Right lung (tissue), 10 donors: ENCODE results near the gene TIPRL. TPM values are rescaled to one million over a fixed set of nuclear protein-coding genes. Genes with fewer than 3 reads are reported as not detected.

Experiments
- DNase-seq, 2 donors: peaks; one replicate each; pipeline ENCODE4 v3.0.0-alpha.2; 2013
- long read RNA-seq, 8 donors: transcript quantifications; one replicate each; lab custom pipeline, GENCODE V29; 2026
- polyA plus RNA-seq, 5 donors: library from polyadenylated mRNA; unstranded; fragments of 120-200 nt; gene quantifications; one replicate each; pipeline versions ENCODE4 v1.2.1 to v1.2.3, GENCODE V29; 2013; ENCODE audit warnings: inconsistent platforms in 1 of 5, low replicate concordance in 1 of 5; ENCODE audit not compliant: insufficient read length in 5 of 5, insufficient read depth in 1 of 5

The TIPRL gene
- 10 to 100 TPM; 45.4 to 62.3 (median 56.2) TPM for polyA plus RNA-seq
- long read RNA-seq, donor 1, transcript TIPRL-202 (7 exons, 3,032 nt), result major isoform, 20 of 37 reads
- long read RNA-seq, donor 1, partial matches to known transcripts, result 17 of 37 reads
- long read RNA-seq, donor 1, other reads (novel, unspliced or antisense), result 0 of 37 reads
- long read RNA-seq, donor 2, transcript TIPRL-202 (7 exons, 3,032 nt), result major isoform, 24 of 24 reads
- long read RNA-seq, donor 2, partial matches to known transcripts, result 0 of 24 reads
- long read RNA-seq, donor 2, other reads (novel, unspliced or antisense), result 0 of 24 reads
- long read RNA-seq, donor 3, transcript TIPRL-202 (7 exons, 3,032 nt), result major isoform, 16 of 16 reads
- long read RNA-seq, donor 3, partial matches to known transcripts, result 0 of 16 reads
- long read RNA-seq, donor 3, other reads (novel, unspliced or antisense), result 0 of 16 reads
- long read RNA-seq, donor 4, transcript TIPRL-202 (7 exons, 3,032 nt), result major isoform, 21 of 27 reads
- long read RNA-seq, donor 4, partial matches to known transcripts, result 6 of 27 reads
- long read RNA-seq, donor 4, other reads (novel, unspliced or antisense), result 0 of 27 reads
- long read RNA-seq, donor 5, transcript TIPRL-202 (7 exons, 3,032 nt), result major isoform, 40 of 103 reads
- long read RNA-seq, donor 5, partial matches to known transcripts, result 63 of 103 reads
- long read RNA-seq, donor 5, other reads (novel, unspliced or antisense), result 0 of 103 reads
- long read RNA-seq, donor 6, transcript TIPRL-202 (7 exons, 3,032 nt), result major isoform, 39 of 51 reads
- long read RNA-seq, donor 6, partial matches to known transcripts, result 12 of 51 reads
- long read RNA-seq, donor 6, other reads (novel, unspliced or antisense), result 0 of 51 reads
- long read RNA-seq, donor 7, transcript TIPRL-202 (7 exons, 3,032 nt), result major isoform, 23 of 23 reads
- long read RNA-seq, donor 7, partial matches to known transcripts, result 0 of 23 reads
- long read RNA-seq, donor 7, other reads (novel, unspliced or antisense), result 0 of 23 reads
- long read RNA-seq, donor 8, transcript TIPRL-202 (7 exons, 3,032 nt), result major isoform, 10 of 10 reads
- long read RNA-seq, donor 8, partial matches to known transcripts, result 0 of 10 reads
- long read RNA-seq, donor 8, other reads (novel, unspliced or antisense), result 0 of 10 reads

DNA sequence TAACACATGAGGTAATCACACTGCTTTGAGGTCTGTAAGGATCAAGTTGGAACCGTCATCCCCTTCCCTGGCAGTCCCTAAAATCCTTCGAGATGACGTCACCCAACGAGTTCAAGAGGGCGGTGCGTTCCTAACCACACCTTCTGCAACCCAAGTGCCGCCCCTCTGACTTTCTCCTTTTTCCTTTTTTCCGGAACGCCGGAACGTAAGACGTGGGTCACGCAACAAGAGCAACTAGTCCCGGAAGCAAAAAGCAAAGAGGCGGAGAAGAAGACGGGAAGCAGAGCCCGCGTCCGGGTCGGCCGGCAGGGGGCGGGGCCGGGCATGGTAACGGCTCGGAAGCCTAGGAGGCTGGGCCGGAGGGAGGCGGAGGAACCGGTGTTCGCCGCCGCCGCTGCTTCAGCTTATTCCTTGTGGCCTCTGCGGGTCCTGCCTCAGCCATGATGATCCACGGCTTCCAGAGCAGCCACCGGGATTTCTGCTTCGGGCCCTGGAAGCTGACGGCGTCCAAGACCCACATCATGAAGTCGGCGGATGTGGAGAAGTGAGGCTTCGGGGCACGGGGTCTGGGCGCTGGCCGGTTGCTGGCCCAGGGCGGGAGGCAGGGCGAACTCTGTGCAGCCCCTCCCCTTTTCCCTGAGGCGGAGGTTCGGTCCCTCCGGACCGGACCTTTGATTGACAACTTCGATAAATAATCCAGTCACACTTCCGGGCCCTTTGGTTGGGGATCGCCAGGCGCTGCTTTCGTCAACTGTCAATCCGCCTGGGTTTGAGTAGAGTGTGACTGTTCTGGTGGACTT, at the start of gene TIPRL:
Gene TIPRL, plus strand, starts transcription at position 325 of the 800 bp plus-strand sequence. Its CDS starts 116 bp downstream, at position 441.
- DNase-seq, result peak; percentile 95 to 97

DNA sequence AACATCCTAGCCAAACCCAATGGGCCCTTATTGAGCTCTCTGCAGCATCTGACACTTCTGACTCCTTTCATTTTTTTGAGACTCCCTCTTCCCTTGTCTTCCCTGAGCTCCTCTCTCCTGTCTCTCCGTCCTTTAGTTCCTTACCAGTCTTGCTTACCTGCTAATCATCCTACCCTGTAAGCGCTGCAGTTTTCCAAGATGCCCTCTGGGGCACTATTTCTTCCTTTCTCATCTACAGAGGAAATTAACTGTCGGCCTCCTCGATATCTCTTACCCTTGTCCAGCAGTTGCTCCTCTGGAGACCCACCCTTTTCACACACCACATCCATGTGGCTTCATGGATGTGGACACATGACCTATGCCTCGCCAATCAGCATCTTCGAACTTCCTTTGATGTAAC, 48.8 kb upstream of the TIPRL start:
- no peak for DNase-seq

DNA sequence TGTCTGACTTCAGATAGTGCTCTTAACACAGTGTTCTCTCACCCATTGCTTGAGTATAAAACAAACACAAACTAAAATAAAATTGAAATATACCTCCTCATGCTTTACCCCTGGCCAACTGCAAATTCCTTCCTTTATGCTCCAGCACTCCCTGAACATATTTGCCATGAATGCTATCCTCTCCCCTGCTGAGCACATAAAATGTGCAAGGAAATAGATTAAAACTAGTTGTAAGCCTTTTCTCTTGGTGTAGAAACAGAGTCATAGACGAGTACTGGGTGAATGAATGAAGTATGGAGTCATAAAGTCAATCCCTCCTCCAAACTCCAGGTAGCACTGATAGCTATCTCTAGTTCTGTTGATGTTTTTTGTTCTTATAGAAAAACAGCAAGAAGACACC, 44.6 kb upstream of the TIPRL start:
- no peak for DNase-seq

DNA sequence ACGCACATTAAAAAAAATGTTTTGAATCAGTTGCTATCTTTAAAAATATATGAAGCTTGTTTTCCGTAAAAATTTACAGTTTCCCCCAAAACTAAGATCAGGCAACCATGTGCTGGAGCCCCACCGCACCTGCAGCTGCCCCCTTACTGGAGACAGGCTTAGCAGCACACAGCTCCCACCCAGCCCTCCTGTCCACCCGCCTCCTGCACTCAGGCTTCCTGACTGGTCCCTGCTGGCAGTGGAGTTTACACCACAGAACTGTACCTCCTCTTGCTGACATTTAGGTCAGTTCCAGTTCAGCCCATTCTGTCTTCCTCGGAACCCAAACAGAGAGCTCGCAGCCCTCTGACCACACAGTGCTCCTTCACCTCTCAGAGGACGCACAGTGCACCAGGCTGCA, 44.1 kb upstream of the TIPRL start:
- no peak for DNase-seq

DNA sequence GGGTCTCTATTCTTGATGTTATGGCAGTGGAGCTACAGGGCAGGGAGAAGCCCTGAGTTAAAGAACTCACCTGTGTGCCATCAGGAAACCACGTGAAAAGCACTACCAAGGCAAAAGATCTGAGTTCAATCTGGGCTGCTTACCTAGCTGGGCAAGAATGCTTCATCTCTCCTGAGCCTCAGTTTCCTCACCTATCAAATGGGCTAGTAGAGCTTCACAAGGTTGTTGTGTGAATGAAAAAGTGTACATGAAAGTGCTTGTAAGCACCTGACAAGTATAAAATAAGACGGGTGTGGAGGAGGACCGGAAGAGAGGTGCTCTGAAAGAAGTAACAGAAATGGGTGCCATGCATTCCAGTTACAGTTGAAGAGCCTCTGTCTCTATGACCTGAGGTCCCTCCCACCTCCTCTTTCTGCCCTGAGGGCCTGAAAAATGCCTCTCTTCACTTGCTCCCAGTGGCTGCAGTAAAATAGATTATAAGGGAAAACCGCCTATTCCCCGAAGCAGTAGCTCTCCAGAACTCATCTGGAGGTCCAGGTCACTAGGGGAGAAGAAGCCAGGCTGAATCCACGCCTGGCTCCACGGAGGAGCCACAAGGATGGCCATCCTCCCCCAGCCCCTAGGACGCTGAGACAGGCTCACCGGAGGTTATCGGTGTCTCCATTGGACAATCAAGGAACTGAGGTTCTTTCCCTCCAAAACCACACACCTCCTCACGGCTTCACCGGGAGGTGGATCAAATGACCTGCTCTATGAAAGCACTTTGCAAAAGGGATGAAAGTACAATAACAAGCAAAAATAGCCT, 43.4 kb upstream of the TIPRL start:
- no peak for DNase-seq

DNA sequence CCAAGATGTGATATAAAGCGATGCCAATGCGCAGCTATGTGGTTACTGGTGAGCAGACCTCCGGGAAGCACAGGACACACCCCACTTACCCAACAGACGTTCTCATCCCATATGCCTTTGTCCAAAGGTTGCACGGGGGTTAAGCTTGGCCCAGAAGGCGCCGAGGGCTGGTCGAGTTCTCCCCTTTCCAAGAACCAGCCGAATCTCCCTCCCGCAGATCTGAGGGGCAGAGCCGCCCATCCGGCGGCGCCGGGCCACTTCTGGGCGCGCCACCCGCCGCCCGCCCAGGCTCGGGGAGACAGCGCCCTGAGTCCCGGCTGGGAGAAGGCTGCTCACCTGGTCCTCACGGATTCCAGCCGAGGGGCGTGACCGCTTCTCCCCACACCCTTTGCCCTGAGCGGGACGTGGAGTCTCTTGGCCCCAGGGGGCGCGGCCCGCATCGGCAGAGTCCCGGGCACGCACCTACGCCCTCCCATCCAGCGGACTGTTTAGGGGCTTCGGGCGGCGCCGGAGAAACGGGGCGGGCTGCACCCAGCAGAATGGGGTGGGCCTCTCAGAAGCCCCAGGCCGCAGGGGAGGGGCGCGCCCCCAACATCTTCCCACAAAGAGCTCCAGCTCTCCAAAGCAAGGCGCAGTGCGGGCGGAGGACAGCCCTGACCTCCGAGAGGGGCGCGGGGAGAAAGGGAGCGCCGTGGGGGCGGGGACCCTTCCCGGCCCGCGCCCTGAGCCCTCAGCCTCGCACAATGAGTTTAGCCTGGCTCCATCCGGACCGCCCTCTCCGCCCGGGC, 42.6 kb upstream of the TIPRL start:
- DNase-seq, result peak; percentile 20 to 38

DNA sequence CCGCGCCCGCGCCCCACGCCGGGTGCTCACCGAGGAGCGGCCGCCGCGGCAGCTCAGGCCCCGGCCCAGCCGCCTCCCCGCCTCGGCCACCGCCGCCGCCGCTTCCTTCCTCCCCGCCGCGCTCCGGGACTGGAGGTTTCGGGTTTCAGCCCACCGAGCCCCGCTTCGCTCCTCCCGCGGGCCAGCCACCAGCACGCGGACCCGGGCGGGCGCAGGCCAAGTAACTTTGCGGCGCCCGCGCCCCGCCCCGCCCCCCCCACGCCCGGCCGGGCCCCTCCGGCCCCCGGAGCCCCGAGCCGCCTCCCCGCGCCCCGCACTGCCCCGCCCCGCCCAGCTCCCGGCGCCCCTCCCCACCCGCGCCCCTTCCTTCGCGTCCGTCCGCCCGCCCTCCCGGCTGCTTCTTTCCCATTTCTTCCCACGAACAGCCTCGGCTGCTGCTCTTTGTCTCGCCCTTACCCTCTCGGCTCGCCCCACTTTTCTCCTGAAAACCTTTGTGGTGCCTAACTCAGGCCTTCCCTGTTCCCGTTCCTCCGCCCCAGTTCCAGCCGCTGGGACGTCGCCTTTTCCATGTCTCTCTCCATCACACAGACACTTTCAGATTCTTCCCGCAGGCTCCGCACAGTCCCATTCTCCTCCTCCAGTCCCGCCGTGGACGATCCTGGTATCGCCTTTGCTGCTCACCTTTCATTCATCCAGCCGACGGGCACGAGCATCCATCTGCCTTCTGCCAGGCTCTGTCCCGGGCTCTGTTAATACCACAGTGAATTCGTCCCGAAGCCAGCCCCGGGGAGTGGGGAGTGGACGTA, 41.9 kb upstream of the TIPRL start, which contains the start of gene GPR161:
Gene GPR161, minus strand, starts transcription at position 222 of the 806 bp plus-strand sequence. CDS start 32,080 bp downstream, outside the sequence.
- peak; percentile 51 to 58 for DNase-seq

DNA sequence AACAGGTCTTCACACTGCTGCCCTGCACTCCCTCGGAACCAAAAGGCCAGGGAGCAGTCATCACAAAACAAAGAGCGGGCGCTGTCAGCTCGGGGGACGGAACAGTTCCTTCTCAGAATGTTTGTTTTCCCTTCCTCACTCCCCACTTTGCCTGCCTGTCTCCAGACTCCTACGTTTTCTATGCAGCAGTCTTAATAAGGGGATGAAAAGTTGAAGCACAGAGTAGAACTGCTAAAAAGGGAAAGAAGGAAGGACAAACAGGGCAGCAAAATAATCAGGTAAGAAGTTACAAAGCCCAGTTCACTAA, 41.3 kb upstream of the TIPRL start:
- DNase-seq, result no peak

DNA sequence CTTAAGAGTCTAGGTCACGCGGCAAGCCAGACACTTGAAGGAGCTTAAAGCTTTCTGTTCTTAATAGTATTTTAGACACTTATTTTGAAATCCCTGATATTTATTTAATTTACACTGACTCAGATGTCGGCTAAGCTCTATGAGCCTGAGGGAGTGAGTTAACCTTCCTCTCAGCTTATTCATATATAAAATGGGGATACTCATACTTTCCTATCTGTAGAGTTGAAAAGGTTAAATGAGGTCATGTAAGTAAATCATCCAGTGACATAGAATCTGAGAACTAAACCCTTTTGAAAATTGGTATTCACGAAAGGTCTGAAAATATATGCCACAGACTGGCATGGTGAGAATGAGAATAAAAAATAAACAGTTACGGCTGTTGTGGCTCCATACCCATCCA, 40.6 kb upstream of the TIPRL start:
- DNase-seq, result no peak

DNA sequence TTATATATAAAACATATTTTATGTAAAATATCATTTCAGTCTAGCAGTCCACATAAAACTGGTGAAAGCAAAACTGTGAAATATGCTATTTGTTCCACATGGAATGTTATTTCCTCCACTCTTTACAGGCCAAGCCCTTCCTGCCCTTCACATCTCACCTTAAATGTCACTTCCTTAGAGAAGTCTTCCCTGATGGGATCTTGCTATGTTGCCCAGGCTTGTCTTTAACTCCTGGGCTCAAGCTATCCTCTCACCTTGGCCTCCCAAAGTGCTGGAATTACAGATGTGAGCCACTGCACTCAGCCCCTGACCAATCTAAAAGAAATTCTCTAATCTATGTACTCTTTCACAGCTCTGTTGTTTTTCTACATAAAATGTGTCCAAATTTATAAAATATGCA, 39.7 kb upstream of the TIPRL start:
- DNase-seq, result no peak

DNA sequence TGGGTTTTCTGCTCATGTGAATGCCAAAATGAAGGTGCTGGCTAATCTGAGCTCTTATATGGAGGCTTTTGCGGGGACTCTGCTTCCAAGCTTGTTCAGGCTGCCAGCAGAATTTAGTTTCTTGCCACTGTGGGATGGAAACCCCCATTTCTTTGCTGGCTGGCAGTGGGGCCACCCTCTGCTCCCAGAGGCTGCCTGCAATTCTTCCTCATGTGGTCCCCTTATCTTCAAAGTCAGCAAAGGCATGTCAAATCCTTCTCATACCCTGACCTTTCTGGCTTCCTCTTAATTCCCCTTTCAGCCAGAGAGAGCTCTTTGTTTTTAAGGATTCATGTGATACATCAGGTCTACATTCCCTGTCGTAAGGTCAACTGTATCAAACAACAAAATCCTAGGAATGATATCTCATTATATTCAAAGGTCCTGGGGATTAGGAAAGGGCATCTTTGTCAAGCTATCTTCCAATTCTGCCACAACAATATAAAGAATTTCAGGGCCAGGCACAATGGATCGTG, 36.8 kb upstream of the TIPRL start:
- no peak for DNase-seq

DNA sequence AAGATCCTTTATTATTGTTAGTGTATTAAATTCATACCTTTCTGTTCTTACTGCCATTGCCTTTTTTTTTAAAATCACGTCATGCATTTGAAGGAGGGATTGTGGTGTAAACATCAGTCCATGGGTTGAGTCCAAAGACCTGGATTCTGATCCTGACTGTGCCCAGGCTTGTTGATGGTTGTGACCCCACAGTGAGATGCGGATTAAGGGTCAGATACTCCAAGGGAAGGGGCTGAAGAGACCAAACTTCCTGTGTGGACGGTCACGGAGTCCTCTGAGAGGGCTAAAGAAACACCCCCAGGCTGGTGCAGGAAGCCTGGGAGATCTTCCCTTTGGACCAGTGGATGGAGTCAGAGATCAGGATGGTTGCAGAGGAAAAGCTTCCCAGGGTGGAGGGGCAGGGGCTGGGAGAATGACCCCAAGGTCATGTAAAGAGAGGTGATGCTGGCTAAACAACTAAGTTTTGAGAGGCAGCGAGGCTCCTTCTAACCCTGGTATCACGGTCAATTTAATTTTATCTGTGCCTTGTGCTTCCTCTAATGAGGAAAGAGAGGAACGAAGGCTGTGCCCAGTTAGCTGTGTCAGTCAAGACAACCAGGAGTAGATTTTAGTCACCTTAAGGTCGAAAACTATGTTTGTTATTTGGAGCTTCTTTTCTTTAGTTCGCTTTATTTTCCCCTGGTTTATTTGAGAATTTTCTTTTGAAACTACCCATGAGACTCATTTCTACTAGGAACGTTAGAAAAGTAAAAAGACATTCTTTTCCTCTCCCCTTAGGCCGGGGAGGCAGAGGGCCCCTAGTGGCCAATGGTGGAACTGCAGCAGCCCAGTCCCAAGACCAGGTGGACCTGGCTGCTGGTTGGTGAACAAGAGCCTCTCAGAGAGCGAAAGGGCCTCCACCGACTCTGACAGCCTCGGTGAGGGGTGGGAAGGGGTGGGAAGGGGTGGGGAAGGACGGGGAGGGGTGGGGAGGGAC, 33.3 kb upstream of the TIPRL start:
- DNase-seq, result peak; percentile 70 to 79

DNA sequence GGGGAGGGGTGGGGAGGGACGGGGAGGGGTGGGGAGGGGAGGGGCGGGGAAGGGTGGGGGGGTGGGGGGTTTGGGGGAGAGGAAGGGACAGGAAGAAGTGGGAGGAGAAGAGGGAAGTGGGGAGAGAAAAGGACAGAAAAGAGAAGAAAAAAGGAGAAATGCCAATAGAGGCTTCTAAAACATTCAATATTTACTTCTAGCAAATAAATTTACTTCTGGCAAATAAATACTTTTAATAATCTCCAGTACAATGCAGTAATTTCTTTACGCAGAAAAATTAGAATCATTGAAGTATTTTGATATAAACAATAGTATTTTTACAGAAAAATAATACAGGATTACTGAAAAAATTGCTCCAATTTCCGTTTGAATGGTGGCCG, 32.6 kb upstream of the TIPRL start:
- DNase-seq, result no peak

DNA sequence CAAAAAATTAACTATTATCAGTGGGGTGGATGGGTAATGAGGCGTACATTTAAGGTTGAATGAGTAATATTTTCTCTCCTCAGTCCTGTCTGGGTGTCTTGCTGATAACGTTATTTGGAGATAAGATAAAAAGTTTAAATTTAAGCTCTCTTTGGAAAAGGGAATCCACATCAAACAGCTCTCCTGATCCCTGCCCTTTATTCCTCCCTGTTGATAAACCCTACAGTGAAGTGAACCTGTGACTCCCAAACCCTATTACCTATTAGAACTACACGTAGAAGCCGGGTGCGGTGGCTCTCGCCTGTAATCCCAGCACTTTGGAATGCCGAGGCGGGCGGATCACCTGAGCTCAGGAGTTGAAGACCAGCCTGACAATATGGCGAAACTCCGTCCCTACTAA, 32.1 kb upstream of the TIPRL start:
- DNase-seq, result no peak

DNA sequence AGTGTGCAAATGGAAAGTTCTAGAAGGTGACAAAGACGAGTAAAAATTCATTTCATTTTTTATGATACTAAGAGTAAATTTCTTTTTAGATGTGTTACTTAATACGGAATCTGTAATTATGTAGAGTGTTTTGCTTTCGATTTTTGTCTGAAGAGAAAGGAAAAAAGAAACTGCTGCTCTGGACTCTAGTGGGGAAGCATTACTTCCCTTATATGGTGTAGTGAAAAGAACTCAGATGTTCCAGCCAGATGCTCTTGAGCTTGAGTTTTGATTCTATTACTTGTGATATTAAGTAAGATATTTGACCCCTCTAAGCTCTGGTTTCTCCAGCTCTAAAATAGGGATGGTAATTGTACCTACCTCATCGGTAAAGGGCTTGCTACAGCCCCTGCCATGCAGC, 29.8 kb upstream of the TIPRL start:
- no peak for DNase-seq

DNA sequence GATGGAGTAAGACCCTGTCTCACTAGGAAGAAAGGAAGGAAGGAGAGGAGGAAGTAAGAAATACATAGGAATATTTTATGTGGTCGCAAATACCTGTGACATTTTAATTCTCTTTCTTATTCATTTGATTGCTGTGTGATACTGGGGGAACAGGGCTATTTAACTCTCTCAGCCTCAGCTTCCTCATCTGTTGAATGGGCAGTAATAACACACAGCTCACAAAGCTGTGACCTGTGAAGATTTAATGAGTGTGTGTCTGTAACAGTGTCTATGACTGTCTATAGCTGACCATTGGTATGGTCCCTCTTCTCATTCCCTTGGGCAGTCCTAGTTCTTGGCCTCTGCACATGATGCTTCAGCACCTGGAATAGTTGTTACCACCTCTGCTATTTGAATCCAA, 28.5 kb upstream of the TIPRL start:
- no peak for DNase-seq

DNA sequence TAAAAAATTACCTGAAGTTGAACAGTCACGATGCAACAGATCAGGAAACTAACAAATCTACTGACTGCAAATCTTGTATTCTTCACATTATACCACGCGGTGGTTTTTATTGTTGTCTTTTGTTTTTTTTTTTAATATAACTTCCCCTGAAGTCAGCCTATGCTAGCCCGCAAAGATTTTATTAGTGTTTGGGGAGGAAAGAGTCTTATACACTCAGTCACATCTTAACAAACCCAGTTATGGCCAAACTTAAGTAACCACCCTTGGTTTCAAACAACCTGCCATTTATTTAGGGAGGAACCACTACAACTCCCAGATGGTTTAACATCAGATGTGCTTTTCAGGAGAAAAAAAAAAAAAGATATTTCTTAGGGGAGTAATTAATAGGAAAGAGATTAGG, 26.8 kb upstream of the TIPRL start:
- no peak for DNase-seq
